ENCODE data around the gene MEF2D.

- TF ChIP-seq CTCF (IDR thresholded peaks at IDR 0.05), result no peak
- no peak for TF ChIP-seq EZH2 (IDR thresholded peaks at IDR 0.05; ENCODE audit: borderline replicate concordance, insufficient read depth, low read depth, low read length, poor library complexity, severe bottlenecking)
Observed at GRCh38 chr1:156456625-156457465, 43.7 kb downstream of the MEF2D start.
